D721Med (cell line): ENCODE data around the gene CHRDL1.
"Not testable (repeated sequence)": the region's sequence is repeated elsewhere in the genome, so short reads cannot be mapped to it uniquely, and the experiment has no call there.

Experiments used
- DNase-seq: peaks from one replicate; pipeline ENCODE4 v3.0.0; 2011; ENCODE audit warnings: low spot score; ENCODE audit not compliant: insufficient read length
- FAIRE-seq: peaks from 2 replicates; lab custom pipeline; 2011; peaks lifted over from hg19 to GRCh38; lab: Jason Lieb, UNC
- TF ChIP-seq, protein P1 (sequence below): IDR thresholded peaks from 2 replicates; pipeline ENCODE4 v1.5.1; 2012; ENCODE audit warnings: mild to moderate bottlenecking, control low read depth; ENCODE audit not compliant: insufficient read depth; ENCODE audit errors: missing control alignments

The CHRDL1 gene

DNA sequence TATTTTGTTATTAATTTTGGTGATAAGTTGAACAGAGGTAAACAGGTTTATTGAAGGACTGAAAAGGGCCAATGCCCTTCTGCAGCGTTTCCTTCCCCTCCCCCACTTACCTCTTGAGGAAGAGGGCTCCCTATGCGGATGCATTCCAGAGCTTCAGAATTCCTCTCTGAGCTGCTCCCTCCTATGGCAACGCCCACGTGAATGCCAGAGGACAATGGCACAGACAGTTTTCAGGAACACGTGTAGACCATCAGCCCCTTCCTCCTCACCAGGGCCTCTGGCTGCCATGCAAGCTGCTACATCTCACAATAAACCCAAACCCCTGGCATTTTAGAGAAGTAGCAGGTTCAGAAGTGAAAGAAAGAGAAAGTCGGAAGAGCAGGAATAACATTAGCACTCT lies 127.9 kb downstream of the CHRDL1 start:
- no peak for FAIRE-seq
- TF ChIP-seq, protein P1, sequence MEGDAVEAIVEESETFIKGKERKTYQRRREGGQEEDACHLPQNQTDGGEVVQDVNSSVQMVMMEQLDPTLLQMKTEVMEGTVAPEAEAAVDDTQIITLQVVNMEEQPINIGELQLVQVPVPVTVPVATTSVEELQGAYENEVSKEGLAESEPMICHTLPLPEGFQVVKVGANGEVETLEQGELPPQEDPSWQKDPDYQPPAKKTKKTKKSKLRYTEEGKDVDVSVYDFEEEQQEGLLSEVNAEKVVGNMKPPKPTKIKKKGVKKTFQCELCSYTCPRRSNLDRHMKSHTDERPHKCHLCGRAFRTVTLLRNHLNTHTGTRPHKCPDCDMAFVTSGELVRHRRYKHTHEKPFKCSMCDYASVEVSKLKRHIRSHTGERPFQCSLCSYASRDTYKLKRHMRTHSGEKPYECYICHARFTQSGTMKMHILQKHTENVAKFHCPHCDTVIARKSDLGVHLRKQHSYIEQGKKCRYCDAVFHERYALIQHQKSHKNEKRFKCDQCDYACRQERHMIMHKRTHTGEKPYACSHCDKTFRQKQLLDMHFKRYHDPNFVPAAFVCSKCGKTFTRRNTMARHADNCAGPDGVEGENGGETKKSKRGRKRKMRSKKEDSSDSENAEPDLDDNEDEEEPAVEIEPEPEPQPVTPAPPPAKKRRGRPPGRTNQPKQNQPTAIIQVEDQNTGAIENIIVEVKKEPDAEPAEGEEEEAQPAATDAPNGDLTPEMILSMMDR: no peak
- DNase-seq: no peak

DNA sequence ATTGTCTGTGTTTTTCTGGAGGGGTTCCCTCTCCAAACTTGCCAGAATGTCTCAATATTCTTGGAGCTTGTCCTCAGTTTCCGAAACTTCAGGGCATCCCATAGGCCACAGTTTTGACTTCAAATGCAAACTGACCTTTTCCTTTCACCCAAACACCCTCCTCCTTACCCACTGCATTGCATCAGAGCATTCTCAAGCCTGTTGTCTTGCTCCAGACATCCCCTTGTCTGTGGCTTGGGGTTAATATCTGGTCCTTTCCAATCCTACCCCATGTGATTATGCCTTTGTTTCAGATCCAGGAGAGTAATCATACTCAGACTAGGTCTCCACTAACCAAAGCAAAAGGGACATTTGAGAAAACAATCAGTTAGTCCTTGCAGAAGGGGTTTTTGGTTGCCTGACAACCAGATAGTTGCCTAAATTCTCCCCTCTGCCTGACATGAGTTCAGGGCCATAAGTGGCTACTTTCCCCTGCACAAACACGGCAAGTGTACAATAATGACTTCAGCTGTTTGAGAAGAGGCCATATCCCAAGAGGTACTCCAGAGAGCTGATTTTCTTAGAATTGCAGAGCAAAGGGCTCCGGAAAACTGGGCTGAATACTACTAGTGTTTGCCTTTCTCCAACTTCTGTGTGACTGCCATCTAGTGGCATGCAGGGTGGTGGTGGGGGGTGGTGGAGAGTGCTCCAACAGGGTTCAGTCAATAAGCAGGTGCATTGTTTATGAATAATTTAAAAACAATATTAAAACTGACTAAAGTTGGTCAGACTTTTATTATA lies 130.2 kb downstream of the CHRDL1 start:
- no peak for FAIRE-seq
- DNase-seq: no peak
- TF ChIP-seq, protein P1: peak; percentile 45

DNA sequence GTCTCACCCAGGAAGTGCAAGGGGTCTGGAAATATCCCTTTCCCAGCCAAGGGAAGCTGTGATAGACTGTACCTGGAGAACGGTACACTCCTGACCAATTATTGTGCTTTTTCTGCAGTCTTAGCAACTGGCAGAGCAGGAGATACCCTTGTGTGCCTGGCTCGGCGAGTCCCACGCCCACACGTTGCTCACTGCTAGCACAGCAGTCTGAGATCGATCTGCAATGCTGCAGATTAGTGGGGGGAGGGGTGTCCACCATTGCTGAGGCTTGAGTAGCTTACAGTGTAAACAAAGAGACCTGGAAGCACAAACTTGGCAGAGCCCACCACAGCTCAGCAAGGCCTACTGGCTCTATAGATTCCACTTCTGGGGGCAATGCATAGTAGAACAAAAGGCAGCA lies 138.5 kb downstream of the CHRDL1 start:
- no peak for FAIRE-seq
- TF ChIP-seq, protein P1: no peak

DNA sequence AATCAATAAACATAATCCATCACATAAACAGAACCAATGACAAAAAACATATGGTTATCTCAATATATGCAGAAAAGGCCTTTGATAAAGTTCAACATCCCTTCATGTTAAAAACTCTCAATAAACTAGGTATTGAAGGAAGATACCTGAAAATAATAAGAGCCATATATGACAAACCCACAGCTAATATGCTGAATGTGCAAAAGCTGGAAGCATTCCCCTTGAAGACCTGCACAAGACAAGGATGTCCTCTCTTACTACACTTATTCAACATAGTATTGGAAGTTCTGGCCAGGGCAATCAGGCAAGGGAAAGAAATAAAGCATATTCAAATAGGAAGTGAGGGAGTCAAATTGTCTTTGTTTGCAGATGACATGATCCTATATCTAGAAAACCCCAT lies 141.3 kb downstream of the CHRDL1 start:
- FAIRE-seq, DNase-seq: not testable (repeated sequence)

More for the DNA sequence above, 138.5 kb downstream of the CHRDL1 start:
- no peak for DNase-seq

DNA sequence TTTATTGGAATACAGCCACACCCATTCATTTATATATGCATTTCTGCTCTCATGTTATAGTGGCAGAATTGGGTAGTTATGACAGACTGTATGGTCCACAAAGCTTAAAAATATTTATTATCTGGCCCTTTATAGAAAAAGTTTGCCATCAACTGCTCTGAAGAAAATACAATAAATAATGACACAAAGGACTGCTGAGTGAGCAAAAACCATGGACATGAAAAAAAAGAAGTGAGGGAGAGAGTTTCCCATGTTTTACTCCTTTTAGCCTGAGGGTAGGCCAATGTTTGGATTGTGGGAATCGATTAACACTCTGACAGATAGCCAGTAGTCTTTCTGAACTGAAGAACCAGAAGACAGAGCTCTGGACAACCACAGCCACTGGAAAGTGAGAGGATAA lies 149.2 kb downstream of the CHRDL1 start:
- no peak for DNase-seq
- TF ChIP-seq, protein P1: no peak
- FAIRE-seq: no peak
